Prostate gland (tissue), 2 donors: ENCODE results near the gene AGPAT4. TPM values are rescaled to one million over a fixed set of nuclear protein-coding genes. Genes with fewer than 3 reads are reported as not detected.

ENCODE experiments used
- DNase-seq: peaks from one replicate; pipeline ENCODE4 v3.0.0-alpha.2; 2019; ENCODE audit warnings: low spot score
- H3K27ac ChIP-seq, 2 donors: fragments of 200-600 bp; sonication (generic); 2 replicates each; pipeline ENCODE4 v1.5.1; 2017 to 2019
- H3K27me3 ChIP-seq: fragments of 200-600 bp; sonication (generic); replicated peaks from 2 replicates; pipeline ENCODE4 v1.5.1; 2019; ENCODE audit not compliant: insufficient read depth
- H3K36me3 ChIP-seq, 2 donors: fragments of 200-600 bp; sonication (generic); 1 replicate in 1 of 2; 2 replicates in 1 of 2; pipeline versions ENCODE4 v1.5.1 to v1.8.1; 2017 to 2019
- H3K4me1 ChIP-seq: fragments of 200-600 bp; sonication (generic); replicated peaks from 2 replicates; pipeline ENCODE4 v1.5.1; 2019
- H3K4me3 ChIP-seq, 2 donors: fragments of 200-600 bp; sonication (generic); 2 replicates each; pipeline ENCODE4 v1.5.1; 2017 to 2019
- H3K9me3 ChIP-seq: fragments of 200-600 bp; sonication (generic); 2 replicates; pipeline ENCODE4 v1.5.1; 2017
- POLR2A ChIP-seq: fragments of 450-650 bp; IDR thresholded peaks from one replicate; pipeline ENCODE4 v1.6.1; 2016; ENCODE audit warnings: antibody characterized with exemption, mild to moderate bottlenecking
- POLR2AphosphoS5 ChIP-seq: sonication (generic); formaldehyde crosslinking; IDR thresholded peaks from one replicate; pipeline ENCODE4 v1.6.1; 2017; ENCODE audit warnings: antibody characterized with exemption
- WGBS: methylation state at CpG from one replicate; pipeline ENCODE4 v1.1.5; 2018; 5-methylcytosine and 5-hydroxymethylcytosine counted together
- intact Hi-C: fragments of 100-400 bp; cut with DNase I; formaldehyde crosslinking; loops from one replicate; pipeline ENCODE4 v1.14.2; 2022
- total RNA-seq, 2 donors: library from RNA; depleted of rRNA; stranded (reverse); fragments of >200 nt; gene quantifications; one replicate each; pipeline ENCODE4 v1.1.0, GENCODE V29; 2016
- TF ChIP-seq, protein P1 (sequence below), 4 experiments: fragments of 200-600 bp in 2 of 4; fragments of 450-650 bp in 2 of 4; sonication (generic) in 2 of 4; IDR thresholded peaks; 1 replicate in 3 of 4; 2 replicates in 1 of 4; pipeline ENCODE4 v1.5.1; 2016 to 2019; ENCODE audit warnings: antibody characterized with exemption in 4 of 4, mild to moderate bottlenecking in 2 of 4, moderate library complexity in 2 of 4

Gene AGPAT4
- total RNA-seq, 2 donors from 2014 or later, result 1.7 to 4.2 TPM

DNA sequence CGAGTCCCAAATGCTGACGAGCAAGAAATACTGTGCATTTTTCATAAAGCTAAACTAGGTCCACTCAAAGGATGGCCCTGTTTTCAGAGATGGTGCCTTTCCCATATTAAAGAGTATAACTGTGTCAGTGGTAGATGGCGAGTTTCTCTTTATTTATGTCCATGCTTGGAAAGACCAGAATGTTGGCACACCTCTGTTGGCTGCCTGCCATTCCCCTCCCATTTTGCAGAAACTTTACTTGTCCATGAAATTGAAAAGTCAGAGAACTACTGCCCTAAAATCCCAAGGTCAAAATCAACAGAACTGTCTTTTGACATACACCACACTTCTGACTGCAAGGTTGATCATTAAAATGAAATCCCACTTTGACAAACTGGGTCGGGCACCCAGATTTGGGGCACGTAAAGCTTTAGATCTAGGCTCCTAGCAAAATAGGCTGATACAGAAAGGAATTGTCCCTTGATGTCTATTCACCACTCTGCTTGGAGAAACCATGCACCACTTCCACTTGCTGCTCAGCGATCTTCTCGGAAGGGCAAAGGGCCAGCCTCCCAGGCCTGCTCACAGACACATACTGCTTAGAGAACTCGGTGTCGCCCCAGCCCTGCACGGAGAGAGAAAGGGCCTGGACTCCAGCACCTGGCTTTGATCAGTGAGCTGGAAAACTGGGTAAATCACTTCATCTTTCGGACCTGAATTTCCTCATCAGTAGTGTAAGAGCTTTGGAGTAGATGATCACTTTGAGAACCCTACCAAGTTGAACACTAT, 130.0 kb downstream of the AGPAT4 start:
- intact Hi-C loops, result no loop called here
- no peaks in the 10 kb centered on the region for H3K36me3 ChIP-seq
- H3K4me1 ChIP-seq, result no peaks in the 10 kb centered on the region
- TF ChIP-seq POLR2A (no peak), POLR2AphosphoS5 (no peak)
- TF ChIP-seq, protein P1, sequence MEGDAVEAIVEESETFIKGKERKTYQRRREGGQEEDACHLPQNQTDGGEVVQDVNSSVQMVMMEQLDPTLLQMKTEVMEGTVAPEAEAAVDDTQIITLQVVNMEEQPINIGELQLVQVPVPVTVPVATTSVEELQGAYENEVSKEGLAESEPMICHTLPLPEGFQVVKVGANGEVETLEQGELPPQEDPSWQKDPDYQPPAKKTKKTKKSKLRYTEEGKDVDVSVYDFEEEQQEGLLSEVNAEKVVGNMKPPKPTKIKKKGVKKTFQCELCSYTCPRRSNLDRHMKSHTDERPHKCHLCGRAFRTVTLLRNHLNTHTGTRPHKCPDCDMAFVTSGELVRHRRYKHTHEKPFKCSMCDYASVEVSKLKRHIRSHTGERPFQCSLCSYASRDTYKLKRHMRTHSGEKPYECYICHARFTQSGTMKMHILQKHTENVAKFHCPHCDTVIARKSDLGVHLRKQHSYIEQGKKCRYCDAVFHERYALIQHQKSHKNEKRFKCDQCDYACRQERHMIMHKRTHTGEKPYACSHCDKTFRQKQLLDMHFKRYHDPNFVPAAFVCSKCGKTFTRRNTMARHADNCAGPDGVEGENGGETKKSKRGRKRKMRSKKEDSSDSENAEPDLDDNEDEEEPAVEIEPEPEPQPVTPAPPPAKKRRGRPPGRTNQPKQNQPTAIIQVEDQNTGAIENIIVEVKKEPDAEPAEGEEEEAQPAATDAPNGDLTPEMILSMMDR (IDR thresholded peaks at IDR 0.05), result no peak
- H3K4me3 ChIP-seq, result no peak overlapping the region
- H3K9me3 ChIP-seq, result no peaks in the 10 kb centered on the region
- 94% methylated on average over 11 of the region's 11 CpGs for WGBS
- H3K27me3 ChIP-seq, result no peaks in the 10 kb centered on the region
- no peak overlapping the region for H3K27ac ChIP-seq
- no peak for DNase-seq

DNA sequence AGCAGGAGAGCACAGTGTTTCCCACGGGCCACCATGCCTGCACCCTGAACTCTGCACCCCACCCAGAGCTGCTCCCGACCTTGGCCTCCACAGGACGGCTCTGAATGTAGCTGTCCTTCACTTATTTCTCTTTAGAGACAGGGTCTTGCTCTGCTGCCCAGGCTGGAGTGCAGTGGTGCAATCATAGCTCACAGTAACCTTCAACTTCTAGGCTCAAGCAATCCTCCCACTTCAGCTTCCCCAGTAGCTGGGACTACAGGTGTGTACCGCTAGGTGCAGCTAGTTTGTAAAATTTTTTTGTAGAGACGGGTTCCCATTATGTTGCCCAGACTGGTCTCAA, 130.9 kb downstream of the AGPAT4 start:
- TF ChIP-seq POLR2A, result no peak
- TF ChIP-seq, protein P1 (IDR thresholded peaks at IDR 0.05), result no peak
- TF ChIP-seq POLR2AphosphoS5, result no peak
- no peak overlapping the region for H3K27ac ChIP-seq
- H3K9me3 ChIP-seq, result no peaks in the 10 kb centered on the region
- H3K36me3 ChIP-seq, result no peaks in the 10 kb centered on the region
- WGBS, result 95% methylated on average over 5 of the region's 5 CpGs
- no peaks in the 10 kb centered on the region for H3K4me1 ChIP-seq
- DNase-seq, result no peak
- H3K27me3 ChIP-seq, result no peaks in the 10 kb centered on the region
- intact Hi-C loops, result no loop called here
- H3K4me3 ChIP-seq, result no peak overlapping the region

DNA sequence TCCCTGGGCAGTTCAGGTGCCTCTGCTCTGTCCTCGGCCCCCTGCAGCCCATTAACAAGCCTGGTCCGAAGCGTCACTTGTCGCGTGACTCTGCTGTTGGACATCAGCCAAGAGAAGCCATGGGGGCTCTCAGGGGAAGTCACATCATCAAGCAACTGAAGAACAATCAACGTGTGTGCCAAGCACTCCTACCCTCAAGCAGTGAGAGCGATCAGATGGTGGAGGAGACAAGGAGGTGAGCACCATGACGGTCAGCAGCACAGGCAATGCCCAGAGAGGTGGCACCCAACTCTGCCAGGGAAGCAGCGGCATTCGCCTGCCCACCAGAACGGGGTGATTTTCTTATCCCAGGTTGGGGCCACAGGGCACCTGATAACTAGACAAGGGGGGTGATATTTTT, 132.7 kb downstream of the AGPAT4 start:
- 73% methylated on average over 11 of the region's 11 CpGs for WGBS
- intact Hi-C loops, result no loop called here
- no peak for DNase-seq

DNA sequence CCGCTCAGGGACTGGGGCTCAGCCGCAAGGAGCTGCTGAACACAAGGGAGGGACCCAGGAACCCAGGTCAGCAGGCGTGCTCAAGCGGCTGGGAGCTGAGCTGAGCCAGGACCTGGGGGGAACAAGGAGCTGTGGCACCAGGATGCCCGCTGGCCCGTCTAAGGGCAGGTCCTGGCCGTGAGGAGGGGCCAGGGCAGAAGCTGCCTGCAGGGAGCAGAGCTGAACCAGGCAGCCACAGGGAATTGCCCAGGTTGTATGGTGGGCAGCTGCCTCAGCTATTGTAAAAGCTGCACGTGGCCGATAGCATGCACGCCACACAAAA, 133.3 kb downstream of the AGPAT4 start:
- Histone ChIP-seq H3K4me3 (no peak overlapping the region), H3K9me3 (no peaks in the 10 kb centered on the region), H3K36me3 (no peaks in the 10 kb centered on the region), H3K27ac (no peak overlapping the region), H3K4me1 (no peaks in the 10 kb centered on the region), H3K27me3 (no peaks in the 10 kb centered on the region)
- 89% methylated on average over 10 of the region's 10 CpGs for WGBS
- intact Hi-C loops, result no loop called here
- TF ChIP-seq POLR2AphosphoS5 (no peak), POLR2A (no peak)
- TF ChIP-seq, protein P1 (IDR thresholded peaks at IDR 0.05), result no peak
- no peak for DNase-seq

More for the DNA sequence above, 132.7 kb downstream of the AGPAT4 start:
- no peaks in the 10 kb centered on the region for H3K4me1 ChIP-seq
- H3K36me3 ChIP-seq, result no peaks in the 10 kb centered on the region
- TF ChIP-seq, protein P1 (IDR thresholded peaks at IDR 0.05), result no peak
- no peak for TF ChIP-seq POLR2A
- no peak for TF ChIP-seq POLR2AphosphoS5
- H3K27me3 ChIP-seq, result no peaks in the 10 kb centered on the region
- H3K9me3 ChIP-seq, result no peaks in the 10 kb centered on the region
- H3K27ac ChIP-seq, result no peak overlapping the region
- H3K4me3 ChIP-seq, result no peak overlapping the region

DNA sequence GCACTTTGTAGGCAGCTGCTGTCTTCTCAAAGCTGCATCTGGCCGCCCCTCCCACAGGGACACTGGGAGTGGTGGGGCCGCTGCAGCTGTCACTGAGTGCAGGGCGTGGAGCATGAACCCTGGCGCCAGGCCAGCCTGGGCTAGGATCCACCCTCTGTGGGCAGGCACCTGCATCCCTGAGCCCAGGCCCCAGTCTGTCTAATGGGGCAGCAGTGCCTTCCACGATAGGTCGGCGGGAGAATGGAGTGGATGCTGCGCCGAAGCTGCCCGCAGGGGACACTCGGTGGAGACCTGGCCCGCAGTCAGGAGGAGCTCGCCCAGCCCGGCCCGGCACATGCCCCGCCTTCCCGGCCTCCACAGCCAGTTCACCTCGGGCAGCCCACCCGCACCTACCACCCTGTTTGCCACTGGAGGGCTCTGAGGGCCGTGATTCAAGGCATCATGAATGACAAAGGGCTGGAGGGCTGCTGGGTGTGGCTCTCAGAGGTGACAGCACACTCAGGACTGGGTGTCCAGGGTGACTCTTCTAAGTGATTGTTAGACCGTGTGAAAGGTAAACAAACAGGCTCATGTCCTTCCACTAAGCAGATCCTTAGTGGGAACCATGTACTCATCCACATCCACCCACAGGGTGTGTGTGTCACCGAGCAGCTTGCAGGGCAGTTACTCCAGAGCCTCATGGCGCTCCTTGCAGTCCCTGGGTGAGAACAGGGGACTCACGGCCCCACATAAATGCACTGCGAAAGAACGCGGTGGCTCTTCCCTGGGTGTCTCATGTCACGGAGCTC, 133.9 kb downstream of the AGPAT4 start:
- H3K27me3 ChIP-seq, result no peaks in the 10 kb centered on the region
- no peak overlapping the region for H3K4me3 ChIP-seq
- no peaks in the 10 kb centered on the region for H3K4me1 ChIP-seq
- TF ChIP-seq POLR2A, result no peak
- TF ChIP-seq, protein P1 (IDR thresholded peaks at IDR 0.05), result no peak
- TF ChIP-seq POLR2AphosphoS5, result no peak
- no peak overlapping the region for H3K27ac ChIP-seq
- H3K9me3 ChIP-seq, result no peaks in the 10 kb centered on the region
- no peak for DNase-seq
- 90% methylated on average over 28 of the region's 28 CpGs for WGBS
- intact Hi-C loops, result no loop called here
- H3K36me3 ChIP-seq, result no peaks in the 10 kb centered on the region
